HepG2 (cell line): ENCODE data around the gene PLA2G2A.
"Not testable (repeated sequence)": the region's sequence is repeated elsewhere in the genome, so short reads cannot be mapped to it uniquely, and the experiment has no call there.

Experiments used
- MXI1 ChIP-seq: IDR thresholded peaks from 3 replicates; pipeline ENCODE4 v1.6.1; 2012; ENCODE audit warnings: low read depth, low read length, inconsistent platforms, borderline replicate concordance
- NCOA1 ChIP-seq: sonication (generic); formaldehyde crosslinking; IDR thresholded peaks from 2 replicates; pipeline ENCODE4 v1.9.0; 2021; ENCODE audit warnings: missing genetic modification reagents
- NR2C2 ChIP-seq: sonication (generic); formaldehyde crosslinking; IDR thresholded peaks from 2 replicates; pipeline ENCODE4 v1.4.0; 2020; ENCODE audit warnings: missing genetic modification reagents, mild to moderate bottlenecking, moderate library complexity, borderline replicate concordance
- PHF20 ChIP-seq: sonication (generic); formaldehyde crosslinking; IDR thresholded peaks from 2 replicates; pipeline ENCODE4 v1.5.0; 2020; ENCODE audit warnings: mild to moderate bottlenecking, missing genetic modification reagents
- RAD51 ChIP-seq: fragments of 450-650 bp; IDR thresholded peaks from 2 replicates; pipeline ENCODE4 v1.6.1; 2016; ENCODE audit warnings: borderline replicate concordance
- TAF1 ChIP-seq: sonication (generic); formaldehyde crosslinking; IDR thresholded peaks from 2 replicates; pipeline ENCODE4 v1.4.0; 2020; ENCODE audit warnings: missing genetic modification reagents
- YEATS4 ChIP-seq: sonication (generic); formaldehyde crosslinking; IDR thresholded peaks from 2 replicates; pipeline ENCODE4 v1.4.0; 2020; ENCODE audit warnings: missing genetic modification reagents, borderline replicate concordance

- TF ChIP-seq TAF1; MXI1; NR2C2 (CRISPR knock-in tag); NCOA1 (CRISPR knock-in tag); PHF20 (CRISPR knock-in tag); RAD51; YEATS4 (CRISPR knock-in tag): not testable (repeated sequence)
Observed at GRCh38 chr1:19927130-19927421, 52.3 kb downstream of the PLA2G2A start.
